A549 (cell line): Measurements from ENCODE around the gene C2CD4C.

Experiments
- BHLHE40 ChIP-seq: IDR thresholded peaks from 2 replicates; pipeline ENCODE4 v1.6.1; 2012; ENCODE audit warnings: low read depth, low read length, inconsistent platforms
- CBX2 ChIP-seq: fragments of 200-600 bp; sonication (generic); IDR thresholded peaks from 2 replicates; pipeline ENCODE4 v1.6.1; 2016; ENCODE audit warnings: low read depth, mild to moderate bottlenecking, borderline replicate concordance
- CHD4 ChIP-seq: fragments of 200-600 bp; sonication (generic); IDR thresholded peaks from 2 replicates; pipeline ENCODE4 v1.6.1; 2016; ENCODE audit warnings: antibody characterized with exemption, mild to moderate bottlenecking, borderline replicate concordance
- POLR2A ChIP-seq: IDR thresholded peaks from 2 replicates; pipeline ENCODE4 v1.6.1; 2012; ENCODE audit warnings: mild to moderate bottlenecking, low read length
- POLR2AphosphoS2 ChIP-seq: conservative IDR thresholded peaks from 2 replicates; pipeline ENCODE4 v1.6.1; 2012; ENCODE audit warnings: low read length, improper control_type of control experiment, inconsistent platforms
- RAD21 ChIP-seq, 2 experiments: fragments of >200 bp in 1 of 2; sonication (Bioruptor Twin) in 1 of 2; formaldehyde crosslinking in 1 of 2; IDR thresholded peaks in 1 of 2; conservative IDR thresholded peaks in 1 of 2; 2 replicates in 1 of 2; 3 replicates in 1 of 2; pipeline ENCODE4 v1.6.1; 2012 to 2018; ENCODE audit warnings: inconsistent platforms in 1 of 2
- RCOR1 ChIP-seq: fragments of 150-350 bp; IDR thresholded peaks from 2 replicates; pipeline ENCODE4 v1.6.1; 2014; ENCODE audit warnings: antibody characterized with exemption, low read length, low read depth
- RFX5 ChIP-seq: fragments of 450-650 bp; IDR thresholded peaks from 2 replicates; pipeline ENCODE4 v1.7.1; 2014; ENCODE audit warnings: antibody characterized with exemption, mild to moderate bottlenecking, moderate library complexity
- ZC3H11A ChIP-seq: fragments of 450-650 bp; IDR thresholded peaks from 2 replicates; pipeline ENCODE4 v1.6.1; 2014; ENCODE audit warnings: antibody characterized with exemption, mild to moderate bottlenecking
- ZFP36 ChIP-seq: fragments of 450-650 bp; IDR thresholded peaks from 2 replicates; pipeline ENCODE4 v1.6.1; 2014; ENCODE audit warnings: borderline replicate concordance; ENCODE audit not compliant: partially characterized antibody
- TF ChIP-seq, protein P1 (sequence below): fragments of >200 bp; sonication (Bioruptor Twin); formaldehyde crosslinking; IDR thresholded peaks from 3 replicates; pipeline ENCODE4 v1.5.1; 2016

DNA sequence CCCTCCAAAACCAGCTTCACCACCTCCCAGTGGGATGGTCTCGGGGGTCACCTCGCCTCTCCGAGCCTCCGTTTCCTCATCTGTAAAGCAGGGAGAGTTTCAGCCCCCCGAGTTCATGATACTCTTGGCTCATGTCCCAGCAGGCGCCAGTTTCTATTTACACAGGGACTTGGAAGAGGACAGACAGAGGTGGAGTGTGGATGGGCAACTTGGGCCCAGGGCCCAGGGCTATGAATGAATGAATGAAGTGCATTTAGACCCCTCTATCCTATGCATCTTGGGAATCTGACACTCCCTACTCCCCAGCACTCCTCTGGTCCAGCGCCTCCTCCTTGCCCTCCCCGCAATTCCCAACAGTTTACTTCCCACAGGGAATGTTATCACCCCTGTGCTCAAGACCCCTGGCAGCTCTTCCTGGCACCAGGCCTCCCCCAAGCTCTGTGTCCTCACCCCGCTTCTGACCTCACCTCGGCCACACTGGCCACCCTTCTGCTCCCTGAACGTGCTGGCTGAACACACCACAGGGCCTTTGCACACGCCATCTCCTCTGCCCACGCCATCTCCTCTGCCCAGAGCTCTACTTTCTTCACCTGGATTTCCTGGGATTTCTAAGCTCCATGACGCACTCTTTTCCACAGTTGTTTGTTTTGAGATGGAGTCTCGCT is 4.9 kb upstream of the C2CD4C start:
- TF ChIP-seq, protein P1, sequence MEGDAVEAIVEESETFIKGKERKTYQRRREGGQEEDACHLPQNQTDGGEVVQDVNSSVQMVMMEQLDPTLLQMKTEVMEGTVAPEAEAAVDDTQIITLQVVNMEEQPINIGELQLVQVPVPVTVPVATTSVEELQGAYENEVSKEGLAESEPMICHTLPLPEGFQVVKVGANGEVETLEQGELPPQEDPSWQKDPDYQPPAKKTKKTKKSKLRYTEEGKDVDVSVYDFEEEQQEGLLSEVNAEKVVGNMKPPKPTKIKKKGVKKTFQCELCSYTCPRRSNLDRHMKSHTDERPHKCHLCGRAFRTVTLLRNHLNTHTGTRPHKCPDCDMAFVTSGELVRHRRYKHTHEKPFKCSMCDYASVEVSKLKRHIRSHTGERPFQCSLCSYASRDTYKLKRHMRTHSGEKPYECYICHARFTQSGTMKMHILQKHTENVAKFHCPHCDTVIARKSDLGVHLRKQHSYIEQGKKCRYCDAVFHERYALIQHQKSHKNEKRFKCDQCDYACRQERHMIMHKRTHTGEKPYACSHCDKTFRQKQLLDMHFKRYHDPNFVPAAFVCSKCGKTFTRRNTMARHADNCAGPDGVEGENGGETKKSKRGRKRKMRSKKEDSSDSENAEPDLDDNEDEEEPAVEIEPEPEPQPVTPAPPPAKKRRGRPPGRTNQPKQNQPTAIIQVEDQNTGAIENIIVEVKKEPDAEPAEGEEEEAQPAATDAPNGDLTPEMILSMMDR = no peak
- TF ChIP-seq RAD21 (conservative IDR thresholded peaks at IDR 0.05 in 1 of 2, IDR thresholded peaks at IDR 0.05 in 1 of 2) = no peak
- no peak for TF ChIP-seq BHLHE40
- no peak for TF ChIP-seq POLR2A
- TF ChIP-seq RFX5 = no peak
- TF ChIP-seq CHD4 = no peak
- TF ChIP-seq POLR2AphosphoS2 = no peak
- TF ChIP-seq RCOR1 = no peak
- TF ChIP-seq ZFP36 = no peak
- no peak for TF ChIP-seq ZC3H11A
- TF ChIP-seq CBX2 = no peak
